Fibroblast of gingiva (primary cell): ENCODE results near the gene BASP1.
A peak's percentile ranks its signal among the peaks of the same experiment; 100 is the strongest.
"Not testable (repeated sequence)": the region's sequence is repeated elsewhere in the genome, so short reads cannot be mapped to it uniquely, and the experiment has no call there.

ENCODE experiments used
- DNase-seq: peaks from one replicate; pipeline ENCODE4 v3.0.0-alpha.2; 2011; ENCODE audit warnings: low read depth

Gene BASP1

DNA sequence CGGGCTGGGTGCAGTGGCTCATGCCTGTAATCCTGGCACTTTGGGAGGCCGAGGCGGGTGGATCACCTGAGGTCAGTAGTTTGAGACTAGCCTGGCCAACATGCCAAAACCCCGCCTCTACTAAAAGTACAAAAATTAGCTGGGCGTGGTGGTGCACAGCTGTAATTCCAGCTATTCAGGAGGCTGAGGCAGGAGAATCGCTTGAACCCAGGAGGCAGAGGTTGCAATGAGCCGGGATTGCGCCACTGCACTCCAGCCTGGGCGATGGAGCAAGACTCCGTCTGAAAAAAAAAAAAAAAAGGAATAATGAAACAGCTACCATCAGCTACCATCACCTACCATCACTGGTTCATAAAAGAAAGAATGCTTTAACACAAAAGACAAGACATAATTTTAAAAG, 25.9 kb upstream of the BASP1 start:
- DNase-seq: not testable (repeated sequence)

DNA sequence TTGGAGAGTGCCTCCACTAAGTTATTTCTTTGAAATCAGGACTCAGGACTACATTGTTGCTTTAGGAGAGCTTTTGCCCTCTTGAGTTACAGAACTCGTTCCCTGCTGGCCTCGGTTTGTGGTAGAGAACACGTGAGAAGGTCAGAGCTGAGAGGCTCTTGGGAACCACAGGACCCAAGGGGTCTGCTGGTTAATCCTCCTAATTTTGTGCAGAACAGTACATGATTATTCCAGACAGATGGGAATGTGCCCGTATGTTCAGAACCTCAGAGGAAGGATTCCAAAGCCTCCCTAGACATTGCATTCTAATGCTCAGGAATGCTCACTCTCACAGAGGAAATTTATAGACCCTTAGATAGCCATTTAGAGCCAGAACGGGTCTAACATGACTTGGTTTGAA, 25.2 kb upstream of the BASP1 start:
- DNase-seq: peak; percentile 64

DNA sequence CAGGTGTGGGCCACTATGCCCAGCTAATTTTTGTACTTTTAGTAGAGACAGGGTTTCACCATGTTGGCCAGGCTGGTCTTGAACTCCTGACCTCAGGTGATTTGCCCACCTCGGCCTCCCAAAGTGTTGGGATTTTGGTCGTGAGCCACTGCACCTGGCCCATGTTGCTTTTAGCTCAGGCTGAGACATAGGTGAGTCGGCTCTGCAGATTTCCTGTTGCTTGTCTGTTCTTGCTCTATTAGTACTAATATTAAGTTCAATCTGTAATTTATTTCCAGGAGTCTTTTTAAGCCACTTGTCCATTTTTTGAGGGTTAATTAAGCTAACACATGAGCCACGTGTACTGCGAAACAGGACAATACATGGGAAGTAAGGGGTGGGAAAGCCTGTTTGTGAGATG, 21.4 kb upstream of the BASP1 start:
- no peak for DNase-seq

DNA sequence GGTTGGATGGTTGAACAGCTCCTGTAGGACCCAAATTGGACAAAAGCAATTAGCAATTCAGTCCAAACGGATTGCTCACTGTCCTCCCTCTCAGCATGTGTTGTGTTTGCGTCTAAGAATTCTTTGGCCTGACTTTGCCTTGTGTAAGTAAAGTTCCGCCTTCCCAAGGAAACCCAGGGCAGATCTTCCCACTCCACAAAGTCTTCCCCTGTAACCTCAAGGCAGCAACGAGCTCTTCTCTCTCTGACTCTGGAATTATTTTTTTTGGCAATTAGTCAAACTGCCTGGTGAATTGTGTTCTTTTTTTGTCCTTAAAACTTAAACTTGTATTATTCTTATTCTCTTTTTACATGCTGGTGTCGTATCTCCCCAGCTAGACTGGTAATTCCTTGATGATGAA, 20.7 kb upstream of the BASP1 start:
- DNase-seq: no peak

DNA sequence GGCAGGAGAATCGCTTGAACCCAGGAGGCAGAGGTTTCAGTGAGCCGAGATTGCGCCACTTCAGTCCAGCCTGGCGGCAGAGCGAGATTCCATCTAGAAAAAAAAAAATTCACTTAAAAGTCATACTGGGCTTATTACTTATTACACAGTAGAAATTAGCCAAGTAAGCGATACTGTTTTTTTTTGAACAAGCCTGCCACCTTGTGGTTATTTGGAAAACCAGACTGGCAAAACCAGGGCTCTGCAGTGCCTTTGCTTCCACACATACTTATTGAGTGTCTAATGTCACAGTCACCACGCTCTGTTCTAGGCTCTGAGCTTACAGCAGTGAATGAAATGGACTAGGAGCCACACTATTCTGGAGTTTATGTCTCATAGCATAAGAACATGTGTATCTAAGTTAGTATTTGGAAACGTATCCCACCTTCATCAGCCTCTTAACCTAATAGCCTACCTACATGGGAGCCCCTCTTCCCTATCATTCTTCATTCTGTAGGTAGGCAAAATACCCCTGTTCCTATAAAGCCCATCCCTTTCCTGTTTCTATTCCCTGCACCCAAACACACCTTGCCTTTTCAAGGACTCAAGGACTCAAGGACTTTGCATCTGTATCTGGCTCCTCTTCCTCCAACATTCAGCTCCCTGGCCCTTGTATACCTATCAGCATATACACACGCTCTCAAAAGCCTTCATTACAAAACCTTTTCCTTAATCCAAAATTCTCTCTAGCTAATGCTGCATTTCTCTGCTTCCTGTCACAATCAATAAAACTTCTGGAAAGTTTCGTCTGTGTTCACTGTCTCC, 13.9 kb upstream of the BASP1 start:
- DNase-seq: peak; percentile 79

DNA sequence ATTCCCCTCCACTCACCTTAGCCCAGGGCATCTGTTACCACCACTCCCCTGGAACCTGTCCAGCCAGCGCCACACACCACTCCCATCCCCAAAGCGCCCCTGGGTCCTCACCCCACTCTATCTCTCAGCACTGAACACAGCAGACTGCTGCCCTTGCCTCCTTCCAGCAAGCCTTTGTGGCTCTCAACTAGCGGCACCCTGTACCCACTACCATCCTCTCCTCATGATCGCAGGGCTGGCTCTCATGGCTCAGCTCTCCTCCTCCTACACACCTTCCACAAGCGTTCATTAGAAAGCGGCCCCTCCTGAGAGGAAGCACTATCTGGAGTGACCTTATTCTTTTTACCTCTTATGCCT, 13.3 kb upstream of the BASP1 start:
- DNase-seq: no peak

DNA sequence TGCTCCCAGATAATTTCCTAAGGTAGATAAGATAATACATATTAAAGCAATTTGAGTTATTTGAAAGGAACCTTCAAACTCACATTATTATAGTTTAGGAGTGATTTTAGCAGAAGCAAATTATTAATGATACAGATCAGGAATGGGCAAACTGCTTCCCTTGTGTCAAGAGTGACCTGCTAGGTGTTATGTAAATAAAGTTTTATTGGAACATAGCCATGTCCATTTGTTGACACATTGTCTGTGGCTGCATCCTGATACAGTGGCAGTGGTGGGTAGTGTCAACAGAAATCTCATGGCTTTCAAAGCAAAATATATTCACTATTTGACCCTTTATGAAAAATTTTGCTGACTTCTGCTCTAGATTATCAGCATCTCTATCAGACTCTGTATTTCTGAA, 11.4 kb upstream of the BASP1 start:
- DNase-seq: no peak

DNA sequence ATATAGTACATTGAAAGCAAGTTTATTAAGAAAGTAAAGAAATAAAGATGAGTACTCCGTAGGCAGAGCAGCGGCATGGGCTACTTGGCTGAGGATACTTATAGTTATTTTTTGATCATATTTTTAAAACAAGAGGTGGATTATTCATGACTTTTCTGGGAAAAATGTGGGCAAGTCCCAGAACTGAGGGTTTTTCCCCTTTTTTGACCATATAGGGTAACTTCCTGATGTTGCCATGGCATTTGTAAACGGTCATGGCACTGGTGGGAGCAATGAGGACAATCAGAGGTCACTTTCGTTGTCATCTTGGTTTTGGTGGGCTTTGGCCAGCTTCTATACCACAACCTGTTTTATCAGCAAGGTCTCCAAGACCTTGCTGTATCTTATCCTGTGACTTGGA, 5.2 kb upstream of the BASP1 start:
- no peak for DNase-seq

DNA sequence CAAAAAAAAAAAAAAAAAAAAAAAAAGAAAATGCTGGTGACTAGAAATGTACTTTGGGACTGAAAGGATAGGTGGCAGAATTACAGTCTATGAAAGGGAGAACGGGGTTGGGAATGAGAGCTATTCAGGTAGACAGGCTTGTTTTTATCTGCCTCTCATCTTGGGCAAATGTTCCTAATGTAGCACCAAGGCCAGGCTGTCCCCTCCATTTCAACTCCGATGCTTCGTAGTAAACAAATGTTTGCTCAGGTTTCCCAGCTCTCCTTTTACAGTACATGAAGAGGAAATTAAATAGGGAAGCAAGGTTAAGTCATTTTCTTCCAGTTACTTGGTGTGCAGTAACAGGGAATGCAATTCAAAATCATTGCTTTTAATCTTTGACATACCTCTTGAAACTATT, 4.4 kb upstream of the BASP1 start:
- DNase-seq: no peak

DNA sequence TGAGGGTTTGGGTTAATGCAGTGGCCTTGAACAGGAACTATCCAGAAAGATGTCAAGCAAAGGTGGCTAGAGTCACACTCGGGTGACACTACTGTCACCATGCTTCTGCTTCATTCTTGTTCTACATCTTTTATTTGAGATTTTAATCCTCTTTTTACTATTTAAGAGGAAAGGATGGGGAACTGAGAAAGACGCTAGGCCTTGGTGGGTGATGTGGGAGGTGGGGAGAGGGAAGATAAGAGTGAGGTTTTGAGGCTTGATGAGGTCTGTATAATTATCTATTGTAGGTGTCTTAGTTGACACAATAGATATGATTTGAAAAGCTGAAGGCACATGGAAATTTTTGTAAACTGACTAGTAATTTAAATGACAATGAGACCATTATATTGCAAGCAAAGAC, 3.5 kb upstream of the BASP1 start:
- no peak for DNase-seq

DNA sequence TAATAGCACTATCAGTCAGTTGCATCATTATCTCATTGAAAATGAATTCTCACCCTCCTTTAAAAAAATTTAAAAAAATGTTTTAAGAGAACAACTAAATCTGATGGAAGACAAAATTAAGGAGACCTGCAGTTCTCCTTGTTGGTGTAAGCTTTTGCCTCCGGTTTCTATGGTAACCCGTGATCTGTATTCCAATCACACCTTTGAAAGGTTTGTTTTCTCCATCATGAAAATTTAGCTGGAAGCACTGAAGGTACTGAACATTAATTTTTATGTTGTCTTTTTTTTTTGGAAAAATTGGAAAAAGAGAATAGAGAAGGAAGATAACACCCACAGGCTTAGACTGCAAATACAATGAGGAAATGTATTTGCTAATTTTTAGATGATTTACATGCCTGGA, 2.5 kb upstream of the BASP1 start:
- no peak for DNase-seq

DNA sequence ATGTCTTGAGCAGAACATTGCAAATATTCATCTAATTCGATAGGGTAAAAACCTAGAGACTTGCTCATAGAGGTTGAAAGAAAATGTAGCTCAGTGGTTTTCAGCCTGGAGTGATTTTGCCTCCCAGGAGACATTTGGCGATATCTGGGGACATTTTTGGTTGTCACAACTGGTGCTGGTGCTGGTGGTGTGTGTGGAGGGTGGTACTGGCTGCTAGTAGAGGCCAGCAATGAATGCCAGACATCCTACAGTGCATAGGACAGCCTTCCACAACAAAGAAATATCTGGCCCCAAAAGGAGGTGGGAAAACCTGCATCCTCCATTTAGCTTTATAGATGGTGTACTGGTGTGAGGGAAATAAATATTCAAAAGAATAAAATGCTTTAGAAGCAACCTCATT, 2.1 kb upstream of the BASP1 start:
- DNase-seq: no peak

DNA sequence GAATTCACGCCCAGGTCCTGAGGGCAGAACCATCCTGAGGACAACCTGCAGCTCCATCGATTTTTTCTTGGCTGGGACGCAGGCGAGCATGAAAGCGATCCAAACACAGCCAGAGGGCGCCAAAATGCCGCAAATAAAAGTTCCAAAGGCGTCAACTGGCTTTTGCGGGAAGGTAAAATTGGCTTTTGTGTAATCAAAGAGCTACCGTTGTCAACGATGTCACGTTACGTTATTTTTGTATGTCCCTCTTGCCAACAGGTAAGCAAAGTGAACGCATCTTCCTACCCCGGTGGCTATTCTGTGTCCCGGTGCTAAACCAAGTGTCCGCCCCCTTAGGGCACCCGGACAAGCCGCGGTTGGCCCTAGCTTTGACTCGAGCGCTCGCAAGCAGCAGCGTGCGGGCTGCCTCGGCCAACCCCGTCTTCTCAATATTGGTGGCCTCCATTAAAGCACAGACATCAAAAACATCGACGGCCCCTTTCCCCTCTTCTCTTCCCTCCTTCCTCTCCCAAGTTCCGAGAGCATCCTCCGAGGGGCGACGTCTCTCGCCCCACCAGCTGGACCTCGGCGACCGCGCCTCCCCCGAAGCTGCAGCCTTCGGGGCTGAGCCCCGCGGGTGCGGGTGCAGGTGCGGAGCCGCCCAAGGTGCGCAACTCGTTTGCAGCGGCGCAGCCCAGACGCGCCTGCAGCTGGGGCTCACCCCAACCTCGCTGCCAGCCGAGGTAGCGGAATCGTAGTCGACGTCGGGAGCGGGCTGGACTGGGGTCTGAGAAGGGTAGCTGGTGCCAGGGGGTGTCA, 1.1 kb upstream of the BASP1 start:
- peak; percentile 66 for DNase-seq

DNA sequence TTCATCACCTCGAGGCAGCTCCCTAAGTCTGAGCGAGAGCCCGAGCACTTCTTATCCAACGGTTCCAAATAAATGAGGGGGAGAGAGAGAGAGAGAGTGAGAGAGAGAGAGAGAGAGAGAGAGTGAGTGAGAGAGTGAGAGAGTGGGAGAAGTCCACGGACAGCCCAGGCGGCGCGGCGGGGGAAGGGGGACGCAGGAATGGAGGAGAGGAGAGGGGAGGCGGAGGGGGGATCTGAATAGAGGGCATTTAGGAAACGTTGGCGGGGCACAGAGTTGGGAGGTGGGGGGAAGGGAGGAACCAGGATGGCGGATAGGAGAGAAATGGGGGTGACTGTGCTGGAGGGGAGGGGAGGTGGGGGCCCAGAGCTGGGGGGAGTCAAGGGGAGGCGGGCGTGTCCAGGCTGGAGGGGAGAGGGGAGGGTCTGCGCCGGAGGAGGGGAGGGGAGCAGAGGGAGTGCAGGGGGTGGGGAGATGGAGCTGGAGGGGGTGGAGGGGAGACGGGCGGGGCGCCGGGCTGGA, 398 bp upstream of the BASP1 start:
- peak; percentile 64 for DNase-seq

DNA sequence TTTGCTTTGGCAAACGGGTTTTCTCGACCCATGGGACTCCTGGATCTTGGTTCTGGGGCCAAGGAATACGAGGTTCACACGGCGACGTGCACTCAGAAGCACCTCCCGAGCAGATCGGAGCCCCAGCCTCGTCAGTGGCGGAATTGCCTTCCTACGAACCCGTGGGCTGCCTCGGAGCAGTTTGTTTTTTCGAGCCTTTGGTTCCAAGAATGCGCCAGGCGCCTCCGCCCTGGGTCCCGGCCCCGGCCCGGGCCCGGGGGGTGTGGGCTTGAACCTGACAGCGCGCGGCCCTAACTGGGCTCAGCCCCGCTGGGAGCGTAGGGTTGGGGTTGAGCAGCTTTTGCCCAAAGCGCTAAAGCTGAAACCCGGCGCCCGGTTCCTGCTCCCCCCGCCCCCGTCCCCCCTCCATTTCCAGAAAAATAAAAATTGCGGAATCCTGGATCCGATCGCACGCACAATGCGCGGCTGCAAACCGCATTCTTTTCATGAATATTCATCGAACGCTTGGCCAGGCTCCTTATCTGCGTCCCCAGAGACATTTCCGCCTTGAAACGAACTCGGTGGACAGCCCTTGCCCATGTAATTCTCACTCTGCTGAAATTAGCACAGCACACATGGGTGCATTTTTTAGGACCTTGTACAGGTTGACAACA, 1.0 kb downstream of the BASP1 start:
- DNase-seq: peak; percentile 77

DNA sequence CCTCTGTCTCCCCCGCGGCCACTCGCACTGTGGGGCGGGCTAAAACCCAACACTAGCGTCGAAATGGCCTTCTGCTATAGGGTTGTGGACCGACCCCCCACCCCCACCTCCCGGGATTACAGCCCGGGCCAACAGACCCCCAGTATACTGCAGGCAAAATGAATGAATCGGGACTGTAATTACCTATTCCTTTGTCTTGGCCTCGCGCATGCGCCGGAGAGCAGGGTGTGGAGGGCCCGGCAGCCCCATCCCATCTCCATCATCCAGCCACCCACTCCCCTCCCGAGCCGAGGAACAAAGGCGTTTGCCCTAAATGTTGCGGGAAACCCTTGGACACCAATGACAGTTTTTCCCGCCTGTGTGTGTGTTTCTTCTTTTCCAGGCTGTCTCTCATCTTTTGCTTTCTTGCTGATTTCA, 1.6 kb downstream of the BASP1 start:
- DNase-seq: peak; percentile 9

DNA sequence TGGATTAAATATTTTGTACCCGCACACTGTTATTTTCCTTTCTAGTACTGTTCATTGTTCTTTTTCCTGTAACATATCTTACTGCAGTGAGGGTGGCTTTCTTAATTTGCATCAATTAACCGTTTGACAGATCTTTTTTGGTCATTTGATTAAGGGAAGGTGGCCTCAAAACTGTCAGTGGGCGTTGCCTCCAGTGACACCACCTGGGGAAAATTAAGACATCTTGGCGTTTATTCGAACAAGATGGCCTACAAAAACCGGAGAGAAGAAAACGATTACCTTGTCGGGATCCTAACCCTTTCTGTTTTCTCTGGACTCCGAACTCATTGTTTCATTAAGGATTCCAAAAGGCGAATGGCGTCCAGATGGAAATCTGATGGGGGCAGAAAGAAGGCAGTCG, 2.0 kb downstream of the BASP1 start:
- no peak for DNase-seq

DNA sequence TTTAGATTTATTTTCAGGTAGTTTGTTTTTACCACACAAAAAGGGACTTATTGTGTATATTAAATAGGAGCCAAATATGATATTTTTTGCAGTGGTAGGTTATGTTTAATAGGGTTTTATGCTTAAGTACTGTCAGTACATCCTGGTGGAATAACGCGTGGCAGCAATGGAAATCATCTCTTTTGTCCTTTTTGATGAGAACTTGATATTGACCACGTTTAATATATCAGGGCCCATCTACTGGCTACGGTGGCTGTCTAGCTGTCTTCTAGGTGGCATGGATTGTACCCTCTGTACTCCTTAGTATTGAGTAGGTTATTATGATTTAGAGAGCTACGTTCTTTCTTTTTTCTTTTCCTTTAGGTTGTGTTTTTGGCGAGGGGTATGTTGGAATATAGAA, 2.6 kb downstream of the BASP1 start:
- DNase-seq: no peak

DNA sequence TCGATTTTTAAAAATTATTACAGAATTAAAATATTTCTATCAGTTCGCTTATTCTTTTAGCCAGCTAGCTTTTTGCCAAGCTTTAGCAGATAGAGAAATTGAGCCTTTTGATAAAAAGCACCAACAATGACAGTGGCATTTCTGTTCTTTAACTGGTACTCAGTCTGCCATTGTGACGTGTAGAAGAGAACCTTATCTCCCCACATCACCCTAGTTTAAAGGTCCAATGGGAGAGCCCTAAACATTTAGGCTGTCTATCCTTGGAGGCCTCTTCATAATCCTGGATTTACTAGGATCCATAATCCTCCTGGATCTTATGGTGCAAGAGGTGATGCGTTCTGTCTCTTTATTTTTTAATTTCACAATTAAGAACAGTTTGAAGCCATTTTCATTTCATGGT, 3.0 kb downstream of the BASP1 start:
- no peak for DNase-seq

DNA sequence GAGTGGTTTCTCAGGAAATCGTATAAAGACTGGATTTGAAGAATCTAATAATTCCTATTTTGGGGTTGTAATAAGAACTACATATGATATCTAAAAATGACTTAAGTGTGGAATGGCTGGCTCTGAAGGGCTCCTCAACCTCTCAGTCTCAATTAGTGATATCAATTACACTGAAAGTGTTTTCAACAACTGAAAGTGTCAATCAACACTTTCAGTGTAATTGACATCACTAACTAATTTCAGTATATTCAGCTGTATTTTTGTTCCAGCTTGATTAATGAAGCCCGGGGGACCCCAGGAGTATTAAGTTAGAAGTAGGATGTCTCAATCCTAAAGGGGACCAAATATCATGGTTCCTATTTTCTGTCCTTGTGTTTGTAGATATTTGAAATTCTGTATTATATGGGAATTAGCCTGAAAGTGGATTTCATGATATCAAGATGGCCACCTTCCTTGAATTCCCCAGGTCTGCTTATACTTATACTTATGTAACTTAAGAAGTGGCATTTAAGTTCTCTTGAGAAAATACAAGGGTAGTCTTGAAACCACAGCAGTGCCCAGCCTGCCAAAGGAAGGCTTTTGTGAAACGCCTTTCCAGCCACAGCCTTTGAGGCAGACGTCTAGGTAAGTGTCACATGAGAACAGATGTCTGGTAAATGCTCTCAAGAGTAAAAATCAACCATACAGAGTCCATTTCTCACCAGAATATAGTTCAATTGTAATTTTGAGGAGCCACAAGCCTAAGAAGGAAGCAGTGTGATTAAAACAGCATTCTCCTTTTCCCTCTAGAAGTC, 4.6 kb downstream of the BASP1 start:
- no peak for DNase-seq

DNA sequence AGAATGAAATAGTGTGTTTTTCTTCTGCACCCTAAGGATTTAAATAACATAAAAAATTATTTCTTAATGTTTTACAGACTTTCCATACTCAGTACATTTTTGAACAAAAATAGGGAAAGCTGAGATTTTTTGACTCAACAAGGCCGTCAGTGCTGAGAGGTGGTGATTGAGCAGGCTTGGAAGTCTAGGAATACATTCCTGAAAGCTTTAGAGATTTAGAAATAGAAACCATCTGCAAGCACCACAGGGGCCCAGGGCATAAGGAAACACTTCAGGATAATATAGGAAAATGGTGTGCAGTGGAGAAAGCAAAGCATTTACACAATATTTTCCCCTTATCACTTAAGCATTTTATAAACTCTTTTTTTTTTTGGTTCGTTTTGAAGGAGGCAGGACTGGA, 5.2 kb downstream of the BASP1 start:
- DNase-seq: no peak
